ENCODE measurements around the gene GABARAPL1.

GRCh38 chr12:10226731-10227130 lies 14.1 kb downstream of the GABARAPL1 start:
- no peak for TF ChIP-seq SIN3A (IDR thresholded peaks at IDR 0.05; ENCODE audit: borderline replicate concordance, insufficient read depth, low read length)
- TF ChIP-seq TAF1 (IDR thresholded peaks at IDR 0.05; ENCODE audit: borderline replicate concordance, insufficient read depth, low read length): no peak
- no peak for TF ChIP-seq REST (IDR thresholded peaks at IDR 0.05; ENCODE audit: insufficient read depth in 1 of 2, low read depth in 2 of 2, low read length in 2 of 2)
- no peak for TF ChIP-seq POLR2AphosphoS5 (IDR thresholded peaks at IDR 0.05; ENCODE audit: low read depth, low read length)

All from PFSK-1 (cell line).